ENCODE measurements around the gene GRID1.

DNA sequence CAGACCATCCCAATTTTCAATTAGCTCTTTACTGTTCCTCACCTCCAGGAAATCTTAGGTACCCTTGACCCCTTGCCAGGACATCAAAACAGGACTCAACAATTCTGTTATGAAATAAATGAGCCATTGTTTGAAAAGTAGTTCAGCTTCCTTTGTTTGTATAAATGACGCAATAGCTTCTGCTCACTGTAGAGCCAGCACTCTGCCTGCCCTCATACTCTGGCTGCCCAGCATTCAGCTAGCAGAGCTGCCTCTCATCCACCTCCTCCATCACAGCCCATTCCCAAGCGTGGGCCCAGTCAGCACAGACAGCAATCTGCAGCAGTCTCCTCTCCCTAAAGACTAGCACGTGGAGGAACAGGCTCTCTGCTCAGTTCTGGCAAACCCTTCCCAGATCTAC, 478.6 kb downstream of the GRID1 start:
- no peak for TF ChIP-seq EZH2 (IDR thresholded peaks at IDR 0.05; ENCODE audit: insufficient read depth, low read length)
- TF ChIP-seq, protein P1, sequence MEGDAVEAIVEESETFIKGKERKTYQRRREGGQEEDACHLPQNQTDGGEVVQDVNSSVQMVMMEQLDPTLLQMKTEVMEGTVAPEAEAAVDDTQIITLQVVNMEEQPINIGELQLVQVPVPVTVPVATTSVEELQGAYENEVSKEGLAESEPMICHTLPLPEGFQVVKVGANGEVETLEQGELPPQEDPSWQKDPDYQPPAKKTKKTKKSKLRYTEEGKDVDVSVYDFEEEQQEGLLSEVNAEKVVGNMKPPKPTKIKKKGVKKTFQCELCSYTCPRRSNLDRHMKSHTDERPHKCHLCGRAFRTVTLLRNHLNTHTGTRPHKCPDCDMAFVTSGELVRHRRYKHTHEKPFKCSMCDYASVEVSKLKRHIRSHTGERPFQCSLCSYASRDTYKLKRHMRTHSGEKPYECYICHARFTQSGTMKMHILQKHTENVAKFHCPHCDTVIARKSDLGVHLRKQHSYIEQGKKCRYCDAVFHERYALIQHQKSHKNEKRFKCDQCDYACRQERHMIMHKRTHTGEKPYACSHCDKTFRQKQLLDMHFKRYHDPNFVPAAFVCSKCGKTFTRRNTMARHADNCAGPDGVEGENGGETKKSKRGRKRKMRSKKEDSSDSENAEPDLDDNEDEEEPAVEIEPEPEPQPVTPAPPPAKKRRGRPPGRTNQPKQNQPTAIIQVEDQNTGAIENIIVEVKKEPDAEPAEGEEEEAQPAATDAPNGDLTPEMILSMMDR (IDR thresholded peaks at IDR 0.05; ENCODE audit: insufficient read depth, low read depth, low read length): no peak
